Common myeloid progenitor, CD34-positive (primary cell): Measurements from ENCODE around the gene C1QL2. TPM values are rescaled to one million over a fixed set of nuclear protein-coding genes. Genes with fewer than 3 reads are reported as not detected.

Experiments used
- CTCF ChIA-PET: fragments of 350-600 bp; sonication (Branson Sonifier 250); formaldehyde crosslinking; loops from one replicate; lab custom pipeline; 2021; ENCODE audit warnings: antibody characterized with exemption; lab: Charles Lee
- POLR2A ChIA-PET: fragments of 350-600 bp; sonication (Branson Sonifier 250); formaldehyde crosslinking; loops from one replicate; lab custom pipeline; 2021; ENCODE audit warnings: antibody characterized with exemption; lab: Charles Lee
- DNase-seq, 3 donors: peaks; one replicate each; pipeline versions ENCODE4 v3.0.0 to v3.0.0-alpha.2; 2013
- H3K27ac ChIP-seq, 2 experiments: 1 replicate in 1 of 2; 2 replicates in 1 of 2; pipeline ENCODE4 v1.7.0; 2013; ENCODE audit warnings: inconsistent platforms in 2 of 2, low read length in 2 of 2, mild to moderate bottlenecking in 2 of 2, low read depth in 1 of 2, moderate library complexity in 1 of 2; ENCODE audit not compliant: severe bottlenecking in 2 of 2, insufficient read depth in 1 of 2, poor library complexity in 1 of 2
- H3K27me3 ChIP-seq, 5 experiments: replicated peaks in 2 of 5; 1 replicate in 3 of 5; 2 replicates in 2 of 5; pipeline versions ENCODE4 v1.6.1 to v1.7.0; 2013; ENCODE audit warnings: low read length in 4 of 5, mild to moderate bottlenecking in 2 of 5, moderate library complexity in 2 of 5, inconsistent platforms in 1 of 5; ENCODE audit not compliant: insufficient read depth in 5 of 5, control insufficient read depth in 4 of 5
- H3K36me3 ChIP-seq, 4 experiments: 1 replicate in 2 of 4; 2 replicates in 2 of 4; pipeline versions ENCODE4 v1.6.1 to v1.7.0; 2013; ENCODE audit warnings: low read length in 3 of 4, control low read depth in 1 of 4, mild to moderate bottlenecking in 1 of 4; ENCODE audit not compliant: control insufficient read depth in 4 of 4, insufficient read depth in 4 of 4
- H3K4me1 ChIP-seq, 4 experiments: 1 replicate in 3 of 4; 2 replicates in 1 of 4; pipeline versions ENCODE4 v1.6.1 to v1.7.1; 2013; ENCODE audit warnings: low read length in 3 of 4, mild to moderate bottlenecking in 3 of 4, control low read depth in 1 of 4, inconsistent platforms in 1 of 4, moderate library complexity in 1 of 4; ENCODE audit not compliant: control insufficient read depth in 4 of 4, insufficient read depth in 4 of 4; ENCODE audit errors: control extremely low read depth in 1 of 4
- H3K4me3 ChIP-seq, 7 experiments: 1 replicate in 4 of 7; 2 replicates in 3 of 7; pipeline versions ENCODE4 v1.5.1 to v1.7.0; 2013; ENCODE audit warnings: mild to moderate bottlenecking in 7 of 7, low read length in 6 of 7, moderate library complexity in 6 of 7, inconsistent platforms in 2 of 7, low read depth in 2 of 7, control low read depth in 1 of 7; ENCODE audit not compliant: insufficient read depth in 4 of 7, control insufficient read depth in 1 of 7; ENCODE audit errors: extremely low read depth in 1 of 7
- H3K9me3 ChIP-seq, 5 experiments: 1 replicate in 4 of 5; 2 replicates in 1 of 5; pipeline versions ENCODE4 v1.6.1 to v1.7.1; 2013; ENCODE audit warnings: low read length in 4 of 5, mild to moderate bottlenecking in 2 of 5, inconsistent platforms in 1 of 5, low read depth in 1 of 5, moderate library complexity in 1 of 5; ENCODE audit not compliant: control insufficient read depth in 4 of 5, insufficient read depth in 2 of 5; ENCODE audit errors: control extremely low read depth in 1 of 5
- WGBS: methylation state at CpG from one replicate; pipeline ENCODE4 v1.1.5; 2013; ENCODE audit not compliant: insufficient coverage; 5-methylcytosine and 5-hydroxymethylcytosine counted together
- polyA plus RNA-seq: library from polyadenylated mRNA; unstranded; fragments of 120-200 nt; gene quantifications from one replicate; pipeline ENCODE4 v1.2.1, GENCODE V29; 2013

C1QL2 gene
- not detected for polyA plus RNA-seq

GRCh38 chr2:119158563-119159347, at the start of gene C1QL2:
Gene C1QL2, minus strand, starts transcription at chr2:119158751. Its CDS starts 482 bp downstream, at chr2:119158269.
- Histone ChIP-seq H3K4me3 (peak within 1 kb of the TSS in 3 of 7 experiments; percentile 23 to 32 (median 28)), H3K36me3 (no peaks in the 10 kb centered on the region), H3K4me1 (peaks cover 0 to 10% (median 1%) of the 10 kb centered on the region in 4 experiments), H3K27ac (no peak within 1 kb of the TSS), H3K27me3 (peaks cover 12 to 96% (median 43%) of the 10 kb centered on the region in 5 experiments), H3K9me3 (no peaks in the 10 kb centered on the region)
- peak; percentile 24 to 52 (median 44) for DNase-seq
- ChIA-PET CTCF (no interaction called here), POLR2A (no interaction called here)
- WGBS = 4% methylated on average over 54 of the region's 71 CpGs

- 71% methylated on average over 1 of the region's 2 CpGs for WGBS
- Histone ChIP-seq H3K36me3 (no peaks in the 10 kb centered on the region), H3K27me3 (peaks cover 0 to 3% (median 0%) of the 10 kb centered on the region in 5 experiments), H3K9me3 (no peaks in the 10 kb centered on the region), H3K4me3 (no peak overlapping the region), H3K4me1 (no peaks in the 10 kb centered on the region), H3K27ac (no peak overlapping the region)
- ChIA-PET POLR2A (no interaction called here), CTCF (interaction anchor here (1.0 kb wide), 1 partner anchor 326 kb away, joined by 3 read pairs; no protein-coding TSS in a partner anchor)
- DNase-seq = no peak
These were observed 48.9 kb upstream of the C1QL2 start for GRCh38 chr2:119207447-119207846.

- POLR2A ChIA-PET = no interaction called here
- H3K27ac ChIP-seq = no peak overlapping the region
- peaks cover 0 to 3% (median 0%) of the 10 kb centered on the region in 5 experiments for H3K27me3 ChIP-seq
- no peaks in the 10 kb centered on the region for H3K9me3 ChIP-seq
- H3K36me3 ChIP-seq = no peaks in the 10 kb centered on the region
- H3K4me3 ChIP-seq = no peak overlapping the region
- DNase-seq = no peak
- CTCF ChIA-PET = interaction anchor here (1.0 kb wide), 1 partner anchor 325 kb away, joined by 3 read pairs; no protein-coding TSS in a partner anchor
- no peaks in the 10 kb centered on the region for H3K4me1 ChIP-seq
- 92% methylated on average over 2 of the region's 2 CpGs for WGBS
These were observed 47.6 kb upstream of the C1QL2 start for GRCh38 chr2:119206201-119206600.

GRCh38 chr2:119205001-119205706, 46.6 kb upstream of the C1QL2 start:
- Histone ChIP-seq H3K27ac (no peak overlapping the region), H3K9me3 (no peaks in the 10 kb centered on the region), H3K4me1 (no peaks in the 10 kb centered on the region), H3K36me3 (no peaks in the 10 kb centered on the region), H3K4me3 (no peak overlapping the region), H3K27me3 (peaks cover 0 to 3% (median 0%) of the 10 kb centered on the region in 5 experiments)
- WGBS = 90% methylated on average over 12 of the region's 13 CpGs
- ChIA-PET CTCF (interaction anchor here (1.1 kb wide), 1 partner anchor 9 kb away, joined by 3 read pairs; no protein-coding TSS in a partner anchor), POLR2A (no interaction called here)
- DNase-seq = no peak

- CTCF ChIA-PET = interaction anchor here (1.1 kb wide), 1 partner anchor 10 kb away, joined by 3 read pairs; no protein-coding TSS in a partner anchor
- no peaks in the 10 kb centered on the region for H3K9me3 ChIP-seq
- 96% methylated on average over 5 of the region's 6 CpGs for WGBS
- POLR2A ChIA-PET = no interaction called here
- DNase-seq = no peak
- H3K36me3 ChIP-seq = no peaks in the 10 kb centered on the region
- H3K27me3 ChIP-seq = peaks cover 0 to 3% (median 0%) of the 10 kb centered on the region in 5 experiments
- H3K27ac ChIP-seq = no peak overlapping the region
- no peak overlapping the region for H3K4me3 ChIP-seq
- H3K4me1 ChIP-seq = no peaks in the 10 kb centered on the region
These were observed 46.0 kb upstream of the C1QL2 start for GRCh38 chr2:119204525-119204924.

- DNase-seq = no peak
- no peak overlapping the region for H3K4me3 ChIP-seq
- H3K9me3 ChIP-seq = no peaks in the 10 kb centered on the region
- no peak overlapping the region for H3K27ac ChIP-seq
- WGBS = no CpG with 5 or more reads among the region's 1 CpG
- POLR2A ChIA-PET = no interaction called here
- H3K27me3 ChIP-seq = peaks cover 0 to 2% (median 0%) of the 10 kb centered on the region in 5 experiments
- H3K36me3 ChIP-seq = no peaks in the 10 kb centered on the region
- no peaks in the 10 kb centered on the region for H3K4me1 ChIP-seq
- CTCF ChIA-PET = no interaction called here
These were observed 44.2 kb upstream of the C1QL2 start for GRCh38 chr2:119202610-119203310.
